HG02981 (cell line): ENCODE data around the gene PTBP2.
A peak's percentile ranks its signal among the peaks of the same experiment; 100 is the strongest.

Source experiments
- ATAC-seq: cut with Tn5 transposase; IDR thresholded peaks from one replicate; pipeline ENCODE4 v1.9.1; 2021; ENCODE audit warnings: mild to moderate bottlenecking, moderate library complexity; ENCODE audit not compliant: unreplicated experiment

Gene PTBP2

DNA sequence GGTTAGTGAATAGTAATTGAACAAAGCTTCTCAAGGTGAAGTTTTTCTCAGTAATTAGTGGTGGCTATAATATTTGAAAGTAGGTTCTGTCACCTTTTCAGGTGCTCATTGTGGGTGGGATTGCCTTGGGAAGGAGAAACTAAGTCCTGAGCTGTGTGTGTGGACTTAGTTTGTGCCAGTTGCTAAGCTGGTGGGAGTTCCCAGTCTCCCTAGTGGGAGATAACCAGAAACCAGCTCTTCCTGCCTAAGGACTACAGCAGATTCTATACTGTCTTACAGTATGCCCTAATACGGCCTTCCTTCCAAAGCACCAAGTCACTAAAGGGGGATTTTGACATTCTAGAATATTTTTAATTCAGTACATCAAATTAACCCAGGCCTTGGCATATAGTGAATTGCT, 94.3 kb downstream of the PTBP2 start:
- no peak for ATAC-seq

DNA sequence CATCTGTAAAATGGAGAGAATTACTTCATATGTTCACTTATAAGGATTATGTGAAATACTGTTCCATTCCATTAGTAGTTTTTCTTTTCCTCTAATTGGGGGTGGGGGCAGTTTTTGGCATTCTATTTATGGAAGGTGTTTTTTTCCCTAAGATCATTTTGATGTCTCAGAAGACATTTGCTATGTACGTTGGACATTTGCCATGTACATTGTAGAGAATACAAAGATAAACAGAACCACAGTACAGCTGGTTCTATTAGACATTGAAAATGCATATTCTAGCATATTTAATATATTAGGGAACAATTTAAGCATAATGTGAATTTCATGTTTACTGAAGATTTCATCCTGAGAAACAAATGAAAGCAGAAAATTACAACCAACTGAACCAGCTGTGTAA, 98.5 kb downstream of the PTBP2 start:
- ATAC-seq = no peak

DNA sequence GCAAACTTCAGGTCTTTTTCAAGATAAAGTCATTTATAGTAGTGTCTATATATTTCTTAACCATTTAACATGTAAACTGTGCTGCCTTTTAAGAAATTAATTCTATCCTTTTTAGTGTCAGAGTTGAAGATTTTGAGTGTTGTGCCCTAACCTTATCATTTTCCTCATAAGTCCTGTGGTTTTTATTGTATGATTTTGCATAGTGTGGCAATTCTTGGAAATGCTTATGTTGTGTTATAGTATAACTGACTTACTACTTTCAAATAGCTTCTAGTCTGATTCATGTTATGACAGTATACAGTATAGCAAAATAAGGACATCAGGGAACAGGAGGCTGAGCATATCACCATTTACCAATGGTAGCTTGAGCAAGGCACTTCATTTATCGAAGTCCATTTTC, 99.1 kb downstream of the PTBP2 start:
- ATAC-seq = no peak

DNA sequence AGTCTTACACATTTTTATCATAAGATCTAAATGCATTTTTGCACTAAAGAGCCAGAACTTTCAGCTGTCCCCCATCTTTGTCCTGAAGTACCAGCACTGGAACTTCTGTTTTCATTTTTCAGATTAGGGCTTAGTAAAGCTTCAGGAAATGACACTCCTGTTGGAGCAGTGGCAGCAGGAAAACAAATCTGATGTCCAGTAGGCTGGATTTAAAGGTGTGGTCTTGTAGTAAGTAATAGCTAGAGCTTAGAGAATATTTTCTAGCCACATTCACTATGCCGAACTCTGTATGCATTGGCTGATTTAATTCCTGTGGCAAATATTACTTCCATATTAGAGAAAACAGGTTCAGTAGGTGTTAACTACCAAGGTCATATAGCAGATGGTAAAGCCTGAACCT, 103.6 kb downstream of the PTBP2 start:
- no peak for ATAC-seq

DNA sequence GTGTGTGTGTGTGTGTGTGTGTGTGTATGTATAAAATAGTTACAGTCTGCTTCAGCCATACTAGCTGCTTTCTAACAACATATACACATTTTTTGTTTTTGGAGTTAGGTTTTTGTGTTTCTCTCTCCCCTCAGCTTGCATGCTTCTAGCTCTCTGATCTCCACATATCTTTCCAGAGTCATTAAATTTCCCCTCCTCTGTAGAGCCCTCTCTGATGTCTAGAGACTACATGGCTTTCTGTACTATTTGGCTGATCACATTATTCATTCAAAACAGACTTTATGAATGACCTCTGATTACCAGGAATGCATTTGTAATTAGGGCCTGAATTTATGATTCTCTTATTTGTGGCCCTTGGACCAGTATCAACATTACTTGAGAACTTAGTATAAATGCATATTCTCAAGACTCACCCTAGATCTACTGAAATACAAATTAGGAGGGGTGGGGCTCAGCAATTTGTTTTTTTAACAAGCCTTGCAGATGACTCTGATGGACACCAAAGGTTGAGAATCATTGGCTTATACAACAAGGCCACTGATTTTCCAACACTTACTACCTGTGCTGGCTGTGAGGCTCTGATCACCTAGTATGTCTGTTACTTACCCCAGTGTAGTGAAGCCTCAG, 104.5 kb downstream of the PTBP2 start:
- ATAC-seq = no peak

DNA sequence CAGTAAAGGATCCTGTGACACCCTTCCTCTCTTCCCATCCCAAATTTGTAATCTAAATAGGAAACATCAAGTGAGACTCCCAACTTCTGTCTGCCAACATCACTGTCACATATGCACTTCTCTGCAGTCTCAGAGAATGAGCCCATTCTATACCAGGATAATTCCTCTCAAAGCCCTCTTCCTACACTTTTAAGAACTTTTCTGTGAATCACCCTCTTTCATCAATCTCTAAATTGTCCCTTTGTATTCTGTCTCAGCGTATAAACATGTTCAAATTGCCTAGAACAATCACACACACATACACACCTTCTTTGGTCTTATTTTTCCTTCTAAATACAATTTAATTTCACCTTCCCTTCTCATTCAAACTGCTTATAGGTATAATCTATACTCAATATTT, 111.8 kb downstream of the PTBP2 start:
- ATAC-seq = no peak

DNA sequence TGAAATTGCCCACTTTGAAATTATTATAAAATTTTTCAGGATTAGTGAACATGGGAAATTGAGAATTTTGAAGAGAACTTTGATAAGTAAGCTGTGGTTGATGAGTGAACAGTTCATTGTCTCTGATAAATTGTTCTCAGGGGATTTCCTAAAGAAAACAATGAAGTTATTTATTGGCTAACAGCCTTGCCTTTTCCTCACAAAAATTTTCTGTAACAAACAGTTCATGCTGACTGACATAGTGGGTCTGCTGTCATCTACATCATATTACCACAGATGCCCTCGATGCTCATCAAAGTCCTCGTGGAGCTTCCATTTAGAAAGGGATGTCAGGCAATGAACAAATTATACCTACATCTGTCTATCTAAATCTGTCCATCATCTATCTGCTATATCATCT, 113.4 kb downstream of the PTBP2 start:
- ATAC-seq = no peak

DNA sequence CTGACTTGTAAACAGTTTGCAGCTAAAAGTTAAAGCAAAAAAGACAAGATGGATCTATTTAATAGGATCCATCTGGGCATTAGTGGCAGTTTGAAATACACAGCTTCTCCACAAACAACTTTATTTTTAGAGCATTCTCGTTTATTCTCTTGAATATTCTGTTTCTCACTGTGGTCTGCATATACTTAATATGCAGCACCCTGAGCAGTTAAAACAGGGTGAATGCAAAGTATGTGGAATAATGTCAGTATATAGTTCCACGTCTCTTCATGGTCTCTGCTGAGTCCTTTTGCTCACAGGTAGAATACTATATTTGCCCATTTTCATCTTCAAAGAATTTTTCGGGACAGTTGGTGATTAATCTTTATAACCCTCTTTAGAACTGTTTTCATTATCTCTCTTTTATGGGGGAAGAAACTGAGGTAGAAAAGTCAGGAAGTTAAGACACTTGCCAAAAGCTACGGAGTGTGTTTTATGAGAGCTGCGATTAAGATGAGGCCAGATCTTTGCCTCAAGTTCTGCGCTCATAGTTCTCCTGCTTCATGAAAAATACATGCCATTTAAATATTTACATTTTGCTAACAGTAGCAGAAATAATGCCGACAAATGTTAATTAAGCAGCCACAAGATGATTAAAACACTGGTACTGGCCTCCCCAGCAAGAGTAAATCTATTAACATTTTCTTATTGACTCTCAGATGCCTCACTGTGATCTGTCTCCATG, 115.6 kb downstream of the PTBP2 start:
- no peak for ATAC-seq

DNA sequence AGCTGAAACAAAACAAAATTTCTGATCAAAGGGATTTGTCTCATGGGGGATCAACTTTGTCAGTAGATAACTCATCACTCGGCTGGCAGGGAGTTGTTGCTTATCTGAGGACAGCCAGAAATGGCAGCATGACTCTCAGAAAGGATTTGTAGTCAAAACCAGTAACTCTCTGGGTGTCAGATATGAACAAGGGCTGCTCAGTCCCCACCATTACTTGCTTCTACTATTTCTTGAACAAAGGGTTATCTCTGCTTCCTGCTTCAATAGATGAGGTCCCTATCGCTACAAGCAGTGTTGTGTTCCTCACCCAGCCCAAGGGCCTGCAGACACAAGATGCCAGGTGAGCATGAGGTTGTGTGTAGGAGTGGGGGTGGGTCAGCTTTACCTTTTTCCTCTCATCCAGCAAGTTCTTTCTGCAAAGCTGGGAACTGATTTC, 116.2 kb downstream of the PTBP2 start:
- ATAC-seq = no peak

DNA sequence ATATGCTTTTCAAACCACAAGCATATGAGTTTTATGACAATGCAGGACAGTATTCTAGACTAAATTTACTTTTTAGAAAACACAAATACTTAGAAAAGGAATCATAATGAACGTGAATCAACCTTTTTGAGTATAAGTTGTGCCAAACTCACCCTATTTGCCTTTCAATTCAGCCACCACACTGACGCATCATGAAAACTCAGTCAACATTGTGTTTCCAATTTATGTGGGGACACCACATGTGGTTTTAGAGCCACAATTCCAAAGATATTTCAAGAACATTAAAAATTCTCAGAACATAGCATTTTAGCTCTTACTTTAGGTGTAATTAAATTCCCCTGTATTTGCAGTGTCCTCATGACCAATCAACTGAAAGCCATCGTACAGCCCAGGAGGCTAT, 118.8 kb downstream of the PTBP2 start:
- ATAC-seq = no peak

DNA sequence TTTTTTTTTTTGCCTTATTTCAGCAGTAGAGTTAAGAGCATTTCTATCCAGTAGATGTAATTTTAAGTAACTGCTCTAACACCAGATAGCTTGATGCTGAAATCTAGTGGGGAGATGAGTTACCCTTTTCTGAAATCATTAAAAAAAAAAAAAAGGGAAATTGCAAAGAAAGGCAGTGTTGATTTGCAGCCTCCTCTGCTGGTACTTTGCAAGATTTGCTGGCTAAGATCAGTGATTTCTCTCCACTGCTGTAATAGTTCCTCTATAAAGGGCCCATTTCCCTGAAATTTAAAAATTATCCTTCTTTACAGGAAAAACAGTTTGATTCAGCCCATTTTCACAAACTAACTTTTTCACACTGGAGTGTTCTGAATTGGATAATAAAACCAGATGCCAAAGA, 120.6 kb downstream of the PTBP2 start:
- no peak for ATAC-seq

DNA sequence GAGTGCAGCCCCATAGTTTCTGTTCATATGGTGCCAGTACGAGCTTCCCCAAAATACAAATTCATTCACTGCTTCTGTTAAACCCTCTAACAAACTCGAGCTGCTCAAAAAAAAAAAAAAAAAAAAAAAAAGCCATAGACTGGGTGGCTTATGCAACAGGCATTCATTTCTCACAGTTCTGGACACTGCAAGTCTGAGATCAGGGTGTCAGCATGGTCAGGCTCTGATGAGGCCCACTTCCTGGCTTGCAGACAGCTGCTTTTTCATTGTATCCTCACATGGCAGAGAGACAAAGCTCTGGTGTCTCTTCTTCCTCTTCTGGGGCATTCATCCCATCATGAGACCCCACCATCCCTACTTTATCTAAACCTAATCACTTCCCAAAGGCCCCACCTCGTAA, 121.6 kb downstream of the PTBP2 start:
- no peak for ATAC-seq

DNA sequence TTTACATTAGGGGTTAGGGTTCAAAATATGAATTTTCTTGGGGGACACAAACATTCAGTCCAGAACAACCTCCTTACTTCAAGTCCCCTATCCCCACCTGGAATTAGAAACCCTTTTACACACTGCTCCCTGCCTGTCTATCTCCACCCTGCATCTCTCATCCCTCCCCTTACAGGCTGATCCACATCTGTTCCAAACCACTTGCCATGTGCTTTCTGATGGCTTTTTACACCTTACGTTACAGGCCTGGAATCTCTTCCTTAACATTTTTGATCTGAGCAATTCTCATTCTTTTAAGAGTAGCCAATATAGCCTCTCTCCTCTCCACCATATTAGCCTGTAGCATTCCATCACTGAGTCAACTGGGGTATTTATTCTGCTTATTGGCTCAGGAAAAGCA, 122.0 kb downstream of the PTBP2 start:
- ATAC-seq = no peak

DNA sequence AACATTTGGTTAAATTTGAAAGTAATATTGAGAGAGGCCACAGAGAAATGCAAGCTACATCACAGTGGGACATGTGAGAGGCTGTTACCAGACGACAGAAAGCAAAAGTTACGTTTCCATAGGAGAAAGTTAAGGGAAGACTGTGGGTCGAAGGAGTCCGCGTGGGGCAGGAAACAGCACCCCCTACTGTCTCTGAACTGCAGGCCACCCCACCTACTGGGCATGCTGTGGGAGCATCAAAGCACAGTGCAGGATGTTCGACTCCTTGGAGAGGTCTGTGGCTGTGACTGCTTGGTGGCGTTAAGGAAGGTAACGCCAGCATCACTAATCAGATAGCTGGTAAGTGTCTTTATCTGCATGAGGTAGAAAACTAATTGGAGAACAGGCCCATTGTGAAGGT, 123.9 kb downstream of the PTBP2 start:
- peak; percentile 82 for ATAC-seq

DNA sequence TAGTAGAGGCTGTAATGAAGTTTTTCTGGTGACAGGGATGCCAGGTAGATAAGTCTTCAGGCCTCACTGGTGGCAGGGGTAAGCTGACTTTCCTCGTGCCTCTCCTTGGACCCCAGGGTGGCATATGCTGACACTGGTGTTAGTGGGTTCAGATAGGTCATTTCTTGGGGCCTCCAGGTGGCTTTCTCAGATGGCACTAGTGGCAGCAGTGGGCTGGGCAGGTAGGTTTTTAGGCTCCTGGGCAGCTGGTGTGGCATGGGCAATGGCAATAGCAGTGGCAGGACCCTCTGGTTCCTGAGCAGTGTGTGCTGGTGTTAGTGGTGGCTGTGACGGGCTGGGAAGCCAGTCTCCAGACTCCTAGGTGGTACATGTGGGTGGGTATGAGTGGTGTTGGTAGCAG, 140.3 kb downstream of the PTBP2 start:
- no peak for ATAC-seq

DNA sequence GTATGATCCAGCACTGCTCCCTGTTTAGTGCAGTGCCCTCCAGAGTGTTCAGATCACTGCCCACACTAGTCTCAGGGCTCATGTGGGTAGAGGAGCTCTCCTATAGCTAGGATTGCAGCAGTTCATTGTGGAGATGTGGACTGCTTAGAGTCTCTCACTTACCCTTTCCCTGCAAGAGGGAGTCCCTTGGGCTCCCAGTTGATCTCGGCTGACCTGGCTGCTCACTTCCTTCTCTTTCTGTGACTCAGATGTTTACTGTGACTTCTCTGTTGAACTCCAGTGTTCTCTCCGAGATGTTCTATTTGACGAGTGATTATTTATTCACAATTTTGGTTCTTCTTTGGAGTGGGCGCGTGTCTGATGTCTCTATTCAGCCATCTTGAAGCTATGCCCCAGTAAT, 141.9 kb downstream of the PTBP2 start:
- ATAC-seq = no peak
